ENCODE results near the gene IDUA.

DNA sequence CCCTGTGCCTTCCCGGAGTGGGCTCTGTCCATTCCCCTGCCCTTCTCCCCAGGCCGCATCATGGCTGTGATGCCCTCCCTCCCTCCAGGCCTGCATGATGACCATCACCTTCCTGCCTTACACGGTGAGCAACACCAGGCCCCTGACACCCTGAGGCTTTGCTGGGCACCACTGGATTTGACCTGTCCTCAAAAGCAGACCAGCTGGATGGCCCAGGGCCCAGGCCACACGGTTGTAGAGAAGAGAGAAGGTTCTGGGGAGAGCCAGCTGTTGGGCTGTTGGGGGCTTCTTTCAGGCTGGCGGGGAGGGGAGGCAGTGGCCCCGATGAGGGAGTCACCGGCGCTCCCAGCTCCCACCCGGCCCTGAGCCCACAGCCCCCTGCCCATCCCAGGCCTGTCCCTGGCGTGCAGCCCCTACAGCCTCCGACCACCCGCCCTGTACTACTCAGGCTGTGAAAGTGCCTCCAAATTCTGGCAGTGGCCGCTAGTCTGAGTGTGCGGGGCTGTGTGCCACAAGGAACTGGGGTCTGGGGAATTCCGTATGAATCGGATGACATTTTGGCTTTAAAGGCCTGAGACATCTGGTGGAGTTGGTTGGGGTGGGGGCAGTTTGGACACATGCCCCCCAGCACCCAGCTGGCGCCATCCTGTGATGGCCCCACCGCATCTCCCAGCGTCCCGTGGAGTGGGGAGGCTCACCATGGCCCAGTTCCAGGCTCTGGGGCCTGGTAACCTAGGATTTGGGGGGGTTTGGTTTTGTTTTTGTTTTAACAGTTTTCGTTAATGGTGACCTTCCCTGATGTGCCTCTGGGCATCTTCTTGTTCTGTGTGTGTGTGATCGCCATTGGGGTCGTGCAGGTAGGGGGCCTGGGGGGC is 35.0 kb upstream of the IDUA start:
- TF ChIP-seq, protein P1, sequence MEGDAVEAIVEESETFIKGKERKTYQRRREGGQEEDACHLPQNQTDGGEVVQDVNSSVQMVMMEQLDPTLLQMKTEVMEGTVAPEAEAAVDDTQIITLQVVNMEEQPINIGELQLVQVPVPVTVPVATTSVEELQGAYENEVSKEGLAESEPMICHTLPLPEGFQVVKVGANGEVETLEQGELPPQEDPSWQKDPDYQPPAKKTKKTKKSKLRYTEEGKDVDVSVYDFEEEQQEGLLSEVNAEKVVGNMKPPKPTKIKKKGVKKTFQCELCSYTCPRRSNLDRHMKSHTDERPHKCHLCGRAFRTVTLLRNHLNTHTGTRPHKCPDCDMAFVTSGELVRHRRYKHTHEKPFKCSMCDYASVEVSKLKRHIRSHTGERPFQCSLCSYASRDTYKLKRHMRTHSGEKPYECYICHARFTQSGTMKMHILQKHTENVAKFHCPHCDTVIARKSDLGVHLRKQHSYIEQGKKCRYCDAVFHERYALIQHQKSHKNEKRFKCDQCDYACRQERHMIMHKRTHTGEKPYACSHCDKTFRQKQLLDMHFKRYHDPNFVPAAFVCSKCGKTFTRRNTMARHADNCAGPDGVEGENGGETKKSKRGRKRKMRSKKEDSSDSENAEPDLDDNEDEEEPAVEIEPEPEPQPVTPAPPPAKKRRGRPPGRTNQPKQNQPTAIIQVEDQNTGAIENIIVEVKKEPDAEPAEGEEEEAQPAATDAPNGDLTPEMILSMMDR (IDR thresholded peaks at IDR 0.05): no peak
- TF ChIP-seq POLR2A (IDR thresholded peaks at IDR 0.05): no peak
